GM18499 (cell line): ENCODE results near the gene ARHGAP1.

Source experiments
- ATAC-seq: cut with Tn5 transposase; IDR thresholded peaks from one replicate; pipeline ENCODE4 v1.9.1; 2021; ENCODE audit warnings: moderate number of reproducible peaks; ENCODE audit not compliant: insufficient read depth, unreplicated experiment

Gene ARHGAP1

DNA sequence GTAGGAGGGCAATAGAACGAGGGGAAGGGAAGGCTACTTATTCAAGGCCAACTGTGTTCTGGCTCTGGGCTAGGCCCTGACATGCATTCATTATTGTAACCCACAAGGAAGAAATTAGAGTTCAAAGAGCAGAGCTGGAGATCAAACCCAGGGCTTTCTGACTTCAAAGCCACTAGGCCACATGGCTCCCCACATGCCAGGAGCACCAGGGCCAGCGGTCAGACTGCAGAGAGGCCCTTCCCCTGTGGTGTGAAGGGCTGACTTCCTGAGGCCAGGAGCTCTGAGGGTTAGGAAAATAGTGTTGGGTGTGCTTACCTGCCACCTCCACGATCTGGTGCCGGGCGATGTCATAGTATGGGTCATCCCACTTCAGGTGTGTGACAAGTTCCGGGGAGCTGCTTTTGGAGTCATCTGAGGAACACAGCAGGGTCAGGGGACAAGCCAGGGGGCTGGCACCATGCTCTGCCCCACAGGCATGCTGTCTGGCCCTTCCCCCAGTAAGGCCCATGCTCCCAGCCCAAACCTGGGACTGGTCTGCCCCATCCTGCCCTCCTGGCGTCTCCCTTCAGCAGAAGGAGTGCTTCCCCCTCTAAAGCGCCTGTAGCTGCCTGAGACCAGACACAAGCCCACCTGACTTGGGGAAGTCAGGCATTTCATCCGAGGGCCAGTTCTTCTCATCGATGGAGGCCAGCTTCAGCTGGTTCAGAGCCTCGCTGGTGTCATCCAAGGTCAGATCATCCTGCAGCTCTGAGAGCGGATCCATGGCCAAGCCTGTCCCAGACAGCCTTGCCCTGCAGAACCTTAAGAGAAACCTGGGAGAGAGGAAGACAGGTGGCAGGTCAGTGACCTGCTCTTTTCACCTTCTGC lies 4.8 kb downstream of the ARHGAP1 start:
- ATAC-seq, result no peak

GRCh38 chr11:46694607-46695006 lies 5.8 kb downstream of the ARHGAP1 start:
- ATAC-seq, result no peak

- no peak for ATAC-seq
Measured at GRCh38 chr11:46694072-46694471, 6.3 kb downstream of the ARHGAP1 start.

- no peak for ATAC-seq
Measured at GRCh38 chr11:46693597-46694012, 6.8 kb downstream of the ARHGAP1 start.

- no peak for ATAC-seq
Measured at GRCh38 chr11:46692450-46692849, 8.0 kb downstream of the ARHGAP1 start.

DNA sequence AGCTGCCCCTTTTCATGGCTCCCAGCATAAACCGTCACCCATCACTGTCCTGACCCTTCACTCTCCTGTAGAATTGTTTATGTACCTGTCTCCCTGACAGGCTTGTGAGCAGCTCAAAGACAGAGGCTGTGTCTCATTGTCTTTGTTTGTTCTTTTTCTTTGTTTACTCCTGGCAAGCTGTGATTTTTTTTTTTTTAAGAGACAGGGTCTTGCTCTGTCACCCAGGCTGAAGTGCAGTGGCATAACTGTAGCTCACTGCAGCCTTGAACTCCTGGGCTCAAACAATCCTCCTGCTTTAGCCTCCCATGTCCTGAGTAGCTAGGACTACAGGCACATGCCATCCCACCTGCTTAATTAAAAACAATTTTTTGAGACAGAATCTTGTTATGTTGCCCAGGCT lies 9.7 kb downstream of the ARHGAP1 start:
- no peak for ATAC-seq

DNA sequence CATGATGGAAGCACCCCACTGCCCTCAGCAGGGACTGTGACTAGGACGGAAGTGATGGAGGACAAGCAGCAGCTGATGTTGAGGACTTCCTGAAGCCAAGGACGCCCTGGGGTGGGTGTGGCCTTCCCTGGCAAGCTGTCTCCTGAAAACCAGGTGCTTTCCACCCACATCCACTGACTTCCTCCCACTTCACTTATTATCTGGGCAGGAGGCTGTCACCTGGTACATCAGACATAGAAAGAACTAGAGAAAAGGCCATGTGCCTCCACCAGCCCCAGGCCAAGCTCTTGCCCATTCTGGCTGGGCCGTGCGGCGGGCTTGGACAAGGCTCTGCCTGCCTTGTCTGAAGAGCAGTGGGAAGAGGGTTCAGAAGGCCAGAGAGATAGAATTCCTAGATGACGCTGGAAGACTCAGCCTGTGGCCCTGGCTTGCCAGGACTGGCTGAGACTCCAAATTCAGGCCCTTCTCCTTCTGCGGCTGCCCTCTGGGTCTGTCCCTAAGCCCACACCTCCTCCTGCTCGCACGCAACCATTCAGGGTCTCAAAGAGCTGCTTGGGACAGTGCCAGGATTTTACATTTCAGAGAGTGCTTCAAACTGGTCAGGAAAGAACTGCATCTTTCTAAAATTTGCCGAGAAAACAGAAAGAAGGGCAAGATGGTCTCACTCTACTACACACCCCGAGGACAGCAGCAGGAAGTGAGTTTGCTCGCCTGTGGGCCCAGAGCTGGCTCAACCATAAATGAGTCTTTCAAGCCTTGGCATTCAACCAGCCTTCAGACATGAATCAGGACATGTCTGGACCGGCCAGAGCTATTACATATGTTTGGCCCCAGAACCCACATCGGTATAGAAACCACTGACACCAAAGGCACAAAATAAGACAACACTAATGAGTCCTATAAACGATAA lies 13.3 kb downstream of the ARHGAP1 start:
- ATAC-seq, result no peak

DNA sequence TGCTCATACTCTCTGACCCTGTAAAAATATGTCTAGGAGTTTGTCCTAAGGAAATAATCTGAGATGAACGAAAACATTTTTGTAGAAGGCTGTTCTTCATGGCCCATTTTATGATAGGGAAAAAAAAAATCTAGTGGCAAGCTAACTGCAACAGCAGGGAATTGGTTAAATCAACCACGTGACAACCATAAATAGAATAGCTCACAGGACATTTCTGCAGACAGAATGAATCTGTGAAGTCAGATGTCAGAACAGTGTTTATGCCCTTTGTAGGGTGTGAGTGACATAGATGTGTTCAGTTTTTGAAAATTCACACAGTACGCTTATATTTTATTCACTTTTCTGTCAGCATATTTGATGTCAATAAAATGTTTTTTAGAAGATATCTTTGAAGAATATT lies 16.1 kb downstream of the ARHGAP1 start:
- ATAC-seq, result no peak

DNA sequence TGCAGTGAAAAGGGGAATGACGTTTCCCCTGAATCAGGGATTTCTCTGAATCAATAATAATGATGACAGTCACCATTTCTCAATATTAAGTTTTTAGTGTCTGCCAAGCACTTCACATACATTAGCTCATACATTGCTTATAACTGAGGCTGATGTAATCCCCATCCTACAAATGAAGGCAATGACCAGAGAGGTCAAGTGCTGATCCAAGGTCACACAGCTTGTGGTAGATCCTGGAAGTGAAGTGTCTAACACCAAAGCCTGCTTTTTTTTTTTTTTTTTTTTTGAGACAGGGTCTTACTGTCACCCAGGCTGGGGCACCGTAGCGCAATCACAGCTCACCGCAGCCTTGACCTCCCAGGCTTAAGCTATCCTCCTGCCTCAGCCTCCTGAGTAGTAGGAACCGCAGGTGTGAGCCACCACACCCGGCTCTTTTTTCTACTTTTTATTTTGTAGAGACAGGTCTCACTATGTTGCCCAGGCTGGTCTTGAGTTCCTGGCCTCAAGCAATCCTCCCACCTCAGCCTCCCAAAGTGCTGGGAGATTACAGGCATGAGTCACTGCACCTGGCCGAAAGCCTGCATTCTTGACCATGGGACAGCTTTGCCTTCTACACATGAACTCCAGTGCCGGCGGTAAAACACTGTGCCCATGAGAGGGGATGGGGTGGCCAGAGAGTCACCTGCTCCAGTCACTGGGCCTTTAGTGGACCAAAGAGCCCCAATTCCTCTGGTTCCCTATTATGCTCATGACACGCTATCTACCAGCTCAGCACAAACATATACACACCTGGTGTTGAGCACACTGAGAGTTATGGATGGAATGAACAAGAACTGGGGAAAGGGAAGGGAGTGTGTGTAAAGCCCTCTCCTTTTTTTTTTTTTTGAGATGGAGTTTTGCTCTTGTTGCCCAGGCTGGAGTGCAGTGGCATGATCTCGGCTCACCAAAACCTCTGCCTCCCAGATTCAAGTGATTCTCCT lies 17.4 kb downstream of the ARHGAP1 start:
- no peak for ATAC-seq

- ATAC-seq, result no peak
Measured at GRCh38 chr11:46681814-46682213, 18.6 kb downstream of the ARHGAP1 start.

DNA sequence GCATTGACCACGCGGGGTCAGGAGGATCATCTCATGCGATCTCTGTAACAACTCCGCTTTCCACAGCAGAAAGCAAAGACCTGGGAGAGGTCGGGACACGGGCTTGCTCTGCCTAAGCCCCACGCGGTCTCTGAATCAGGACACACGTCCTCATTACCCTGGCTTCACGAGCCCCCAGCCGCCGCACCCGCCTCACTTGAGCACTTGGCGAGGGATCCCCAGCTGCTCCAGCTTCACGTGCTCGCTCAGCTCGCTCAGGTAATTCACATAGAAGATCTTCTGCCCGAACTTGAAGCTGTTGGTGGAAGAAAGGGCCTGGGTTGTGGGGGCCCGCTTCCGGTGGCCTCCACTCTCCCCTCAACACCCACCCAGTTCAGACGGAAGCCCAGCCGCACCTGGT lies 19.6 kb downstream of the ARHGAP1 start:
- no peak for ATAC-seq

DNA sequence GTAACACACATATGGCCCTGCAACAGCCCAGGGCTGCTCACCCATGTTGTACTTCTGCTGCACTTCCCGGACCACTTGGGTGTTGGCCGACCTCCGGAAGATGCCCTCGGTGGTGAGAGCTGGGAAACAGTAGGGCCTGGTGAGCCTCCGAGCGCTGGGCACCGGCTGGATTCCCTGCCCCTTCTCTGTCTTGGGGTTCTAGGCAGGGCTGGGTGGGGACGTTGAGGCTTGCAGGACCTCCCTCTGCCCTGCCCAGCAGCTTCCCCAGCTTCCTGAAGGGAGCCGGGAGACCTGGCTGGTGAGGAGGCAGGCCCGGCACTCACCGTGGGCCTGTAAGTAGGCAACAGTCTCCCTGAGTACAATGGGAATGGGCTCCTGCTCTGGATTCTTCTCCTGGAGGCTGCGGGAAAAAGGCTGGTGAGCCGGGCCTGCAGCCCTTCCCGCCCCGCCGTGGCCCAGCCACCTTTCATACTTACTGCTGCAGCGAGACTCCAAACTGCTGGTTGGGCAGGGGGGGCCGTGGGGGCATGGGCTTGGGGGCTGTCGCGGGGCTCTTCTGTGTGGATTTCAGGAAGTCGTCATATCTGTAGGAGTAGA lies 20.2 kb downstream of the ARHGAP1 start:
- no peak for ATAC-seq

DNA sequence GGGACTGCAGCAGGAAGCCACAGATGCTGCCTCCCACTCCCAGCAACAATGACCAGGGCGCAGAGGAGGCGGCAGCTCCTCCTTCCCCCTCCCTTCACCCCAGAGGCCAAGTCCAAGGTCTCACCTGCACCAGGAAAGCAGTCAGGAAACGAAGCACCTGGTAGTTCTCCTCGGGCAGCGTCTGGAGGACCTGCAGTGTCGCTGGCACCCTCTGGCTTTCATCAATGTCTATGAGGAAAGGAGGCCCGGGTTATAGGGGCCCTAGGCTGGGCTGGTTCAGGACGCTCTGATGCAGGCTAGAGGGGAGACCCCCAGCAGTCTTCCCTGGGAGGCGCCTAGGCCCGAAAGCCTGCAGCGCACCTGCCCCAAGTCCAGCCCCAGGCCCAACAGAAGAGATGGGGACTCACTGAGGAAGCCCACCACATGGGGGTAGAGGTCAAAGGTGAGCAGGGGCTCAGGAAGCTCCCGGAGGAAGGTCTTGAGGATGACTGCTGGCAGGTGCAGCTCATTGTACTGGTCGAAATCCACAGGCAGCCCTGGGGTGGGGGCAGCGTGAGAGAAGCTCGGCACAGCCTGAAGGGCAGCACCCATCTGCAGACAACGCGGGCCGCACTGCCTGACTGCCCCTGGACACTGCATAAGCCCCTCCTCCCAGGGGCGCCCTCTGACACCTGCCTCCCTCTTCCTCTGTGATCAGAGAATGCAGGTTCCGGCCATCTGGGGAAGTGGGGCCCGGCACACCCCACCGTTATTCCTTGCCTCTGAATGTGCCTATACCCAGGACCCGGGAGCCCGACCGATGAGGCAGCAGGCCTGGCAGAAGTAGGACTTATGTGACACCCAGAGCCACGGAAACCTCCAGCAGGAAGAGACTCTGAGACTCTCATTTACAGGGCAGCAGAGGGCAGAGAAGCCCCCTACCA lies 20.9 kb downstream of the ARHGAP1 start:
- ATAC-seq, result no peak

DNA sequence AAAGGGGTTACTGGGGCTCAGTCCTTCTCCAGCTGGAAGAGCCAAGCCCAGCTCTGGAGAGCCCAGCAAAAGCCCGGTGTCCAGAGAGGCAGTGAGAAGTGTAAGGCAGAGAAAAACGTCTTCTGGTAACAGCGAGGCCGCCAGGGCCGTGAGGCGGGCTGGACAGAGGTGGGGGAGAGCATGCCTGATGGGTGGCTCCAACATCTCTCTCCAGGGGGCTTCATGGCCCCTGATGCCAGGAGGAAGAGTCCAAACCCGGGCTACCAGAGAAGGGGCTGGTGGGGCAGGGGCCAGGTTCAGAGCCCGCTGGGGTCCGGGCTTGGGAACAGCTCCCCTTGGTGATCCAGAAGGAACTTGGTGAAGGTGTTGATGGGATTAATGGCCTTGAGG lies 21.7 kb downstream of the ARHGAP1 start:
- no peak for ATAC-seq

GRCh38 chr11:46677991-46678740 lies 22.3 kb downstream of the ARHGAP1 start:
- no peak for ATAC-seq

DNA sequence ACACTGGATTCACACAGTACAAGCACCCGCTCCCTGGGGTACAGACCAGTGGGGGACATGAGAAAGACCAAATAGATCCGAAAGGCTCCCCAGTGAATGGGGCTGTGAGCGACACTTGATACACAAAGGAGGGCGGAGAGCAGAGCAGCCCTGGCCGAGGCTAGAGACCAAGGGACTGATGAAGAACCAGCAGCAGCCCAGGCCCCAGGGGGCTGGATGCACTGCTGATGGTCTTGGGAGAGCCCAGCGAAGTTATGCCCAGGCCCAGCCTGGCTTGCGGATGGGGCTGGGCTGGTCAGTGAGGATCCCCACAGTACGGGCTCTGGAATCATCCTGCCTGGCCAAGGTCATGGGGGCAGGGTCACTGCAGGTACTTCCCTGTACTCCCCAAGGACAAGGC lies 23.2 kb downstream of the ARHGAP1 start:
- ATAC-seq, result no peak

DNA sequence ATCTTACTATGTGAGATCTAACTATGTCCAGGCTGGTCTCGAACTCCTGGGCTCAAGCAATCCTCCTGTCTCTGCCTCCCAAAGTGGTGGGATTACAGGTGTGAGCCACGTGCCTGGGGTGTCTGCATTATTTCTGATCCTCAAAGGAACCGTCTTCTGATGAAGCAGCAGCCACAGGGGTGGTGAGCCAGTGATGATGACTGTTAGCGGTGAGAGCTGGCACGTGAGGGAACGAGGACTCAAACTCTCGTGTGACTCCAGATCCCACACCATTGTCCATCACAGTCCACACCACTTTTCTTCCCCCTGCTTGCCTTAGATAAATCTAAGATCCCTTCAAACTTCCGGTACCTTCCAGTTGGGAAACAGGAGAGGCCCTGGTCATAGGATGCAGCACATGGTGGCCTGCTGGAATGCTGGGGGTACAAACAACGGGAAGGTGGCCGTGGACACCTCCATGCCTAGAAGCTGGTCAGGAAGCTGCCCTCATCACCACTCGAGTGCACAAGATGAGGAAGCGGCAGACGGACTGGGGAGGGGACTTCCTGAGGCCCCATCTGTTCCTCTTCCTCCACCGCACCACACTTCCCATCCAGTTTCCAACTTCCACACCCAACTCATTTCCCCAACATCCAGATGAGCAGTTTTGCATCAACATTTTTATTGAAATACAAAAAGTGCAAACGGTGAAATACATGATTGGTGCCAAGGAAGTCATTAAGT lies 23.8 kb downstream of the ARHGAP1 start:
- ATAC-seq, result no peak
